SK-MEL-5 (cell line): ENCODE results near the gene IQCH. TPM values are rescaled to one million over a fixed set of nuclear protein-coding genes. Genes with fewer than 3 reads are reported as not detected.
A peak's percentile ranks its signal among the peaks of the same experiment; 100 is the strongest.

Experiments used
- DNase-seq: peaks from one replicate; pipeline ENCODE4 v3.0.0-alpha.2; 2016; ENCODE audit warnings: low read depth, low spot score
- in situ Hi-C: cut with HindIII; loops from 2 replicates; pipeline ENCODE4 v1.10.0; 2016; ENCODE audit warnings: low sequenced_read_pairs, high pct_unique_total_duplicates, low pct_unique_long_range_greater_than_20kb
- total RNA-seq: library from RNA; depleted of rRNA; stranded (reverse); fragments of >200 nt; shearing (Covaris generic); gene quantifications from 2 replicates; pipeline ENCODE4 v1.2.3, GENCODE V29; 2014; rRNA removed

The IQCH gene
- total RNA-seq, 1 experiment from 2014 or later: 4.6 TPM

GRCh38 chr15:67548862-67549651, 294.5 kb downstream of the IQCH start:
- DNase-seq: peak; percentile 64

GRCh38 chr15:67549736-67550135, 295.1 kb downstream of the IQCH start:
- DNase-seq: no peak
- in situ Hi-C loops: no loop called here

More at GRCh38 chr15:67548862-67549651, 294.5 kb downstream of the IQCH start:
- in situ Hi-C loops: no loop called here

- in situ Hi-C loops: no loop called here
- DNase-seq: no peak
These were observed 295.9 kb downstream of the IQCH start for GRCh38 chr15:67550522-67550921.

- in situ Hi-C loops: no loop called here
- DNase-seq: peak; percentile 17
These were observed 296.7 kb downstream of the IQCH start for GRCh38 chr15:67551207-67551743.

Other genes starting within 250 kb of the IQCH start
- 5.6 and 13.0 TPM in 2 replicates for gene SMAD3, start 189.2 kb upstream of the IQCH start, total RNA-seq
- gene AAGAB, start 125 bp upstream of the IQCH start, total RNA-seq: 58.5 and 71.2 TPM in 2 replicates